Activated CD8-positive, alpha-beta T cell treated with anti-CD3 and anti-CD28 coated beads for 36 hours (primary cell): ENCODE results near the gene TRPC1. TPM values are rescaled to one million over a fixed set of nuclear protein-coding genes. Genes with fewer than 3 reads are reported as not detected.

Experiments
- ATAC-seq: fragments of 200-7000 bp; cut with Tn5 transposase; one replicate; pipeline ENCODE4 v1.10.0; 2021; ENCODE audit warnings: mild to moderate bottlenecking, moderate library complexity
- CTCF ChIA-PET: fragments of 350-600 bp; sonication (Branson Sonifier 250); formaldehyde crosslinking; loops from one replicate; lab custom pipeline; 2021; ENCODE audit warnings: antibody characterized with exemption; lab: Charles Lee
- POLR2A ChIA-PET: fragments of 350-600 bp; sonication (Branson Sonifier 250); formaldehyde crosslinking; loops from one replicate; lab custom pipeline; 2021; ENCODE audit warnings: antibody characterized with exemption; lab: Charles Lee
- DNase-seq: peaks from one replicate; pipeline ENCODE4 v3.0.0-alpha.2; 2020
- H3K27ac Mint-ChIP-seq: one replicate; pipeline ENCODE4 v1.8.0; 2021; ENCODE audit warnings: mild to moderate bottlenecking, mixed read lengths
- H3K27me3 Mint-ChIP-seq: one replicate; pipeline ENCODE4 v1.8.0; 2021; ENCODE audit warnings: mixed read lengths
- H3K36me3 Mint-ChIP-seq: one replicate; pipeline ENCODE4 v1.8.0; 2021; ENCODE audit warnings: low read depth, mixed read lengths
- H3K4me1 Mint-ChIP-seq: one replicate; pipeline ENCODE4 v1.8.0; 2021; ENCODE audit warnings: low read depth, mixed read lengths
- H3K4me3 Mint-ChIP-seq: one replicate; pipeline ENCODE4 v1.8.0; 2021; ENCODE audit warnings: mild to moderate bottlenecking, moderate library complexity, mixed read lengths
- H3K9me3 Mint-ChIP-seq: one replicate; pipeline ENCODE4 v1.8.0; 2021; ENCODE audit warnings: mixed read lengths
- intact Hi-C: fragments of 100-400 bp; cut with micrococcal nuclease; formaldehyde crosslinking; loops from one replicate; pipeline ENCODE4 v1.10.0; 2022
- total RNA-seq, 2 experiments: library from RNA; stranded (reverse); gene quantifications; one replicate each; pipeline ENCODE4 v1.2.3, GENCODE V29; 2021
- TF ChIP-seq, protein P1 (sequence below): fragments of 200-600 bp; IDR thresholded peaks from one replicate; pipeline ENCODE4 v1.8.0; 2022; ENCODE audit warnings: antibody characterized with exemption, mild to moderate bottlenecking

TRPC1 gene
- total RNA-seq, 2 experiments from 2014 or later = 2.4 to 3.4 TPM

GRCh38 chr3:142819179-142819578 lies 95.3 kb downstream of the TRPC1 start:
- DNase-seq (no peak), ATAC-seq (no peak)
- H3K4me1 Mint-ChIP-seq = no peaks in the 10 kb centered on the region
- intact Hi-C loops = no loop called here
- H3K27ac Mint-ChIP-seq = no peak overlapping the region
- no peaks in the 10 kb centered on the region for H3K9me3 Mint-ChIP-seq
- TF ChIP-seq, protein P1, sequence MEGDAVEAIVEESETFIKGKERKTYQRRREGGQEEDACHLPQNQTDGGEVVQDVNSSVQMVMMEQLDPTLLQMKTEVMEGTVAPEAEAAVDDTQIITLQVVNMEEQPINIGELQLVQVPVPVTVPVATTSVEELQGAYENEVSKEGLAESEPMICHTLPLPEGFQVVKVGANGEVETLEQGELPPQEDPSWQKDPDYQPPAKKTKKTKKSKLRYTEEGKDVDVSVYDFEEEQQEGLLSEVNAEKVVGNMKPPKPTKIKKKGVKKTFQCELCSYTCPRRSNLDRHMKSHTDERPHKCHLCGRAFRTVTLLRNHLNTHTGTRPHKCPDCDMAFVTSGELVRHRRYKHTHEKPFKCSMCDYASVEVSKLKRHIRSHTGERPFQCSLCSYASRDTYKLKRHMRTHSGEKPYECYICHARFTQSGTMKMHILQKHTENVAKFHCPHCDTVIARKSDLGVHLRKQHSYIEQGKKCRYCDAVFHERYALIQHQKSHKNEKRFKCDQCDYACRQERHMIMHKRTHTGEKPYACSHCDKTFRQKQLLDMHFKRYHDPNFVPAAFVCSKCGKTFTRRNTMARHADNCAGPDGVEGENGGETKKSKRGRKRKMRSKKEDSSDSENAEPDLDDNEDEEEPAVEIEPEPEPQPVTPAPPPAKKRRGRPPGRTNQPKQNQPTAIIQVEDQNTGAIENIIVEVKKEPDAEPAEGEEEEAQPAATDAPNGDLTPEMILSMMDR = no peak
- H3K36me3 Mint-ChIP-seq = no peaks in the 10 kb centered on the region
- CTCF ChIA-PET = interaction anchor here (0.9 to 3.2 kb wide), 2 partner anchors 10 kb away, joined by 3 to 23 read pairs; no protein-coding TSS in a partner anchor
- POLR2A ChIA-PET = no interaction called here
- peaks cover 8% of the 10 kb centered on the region for H3K27me3 Mint-ChIP-seq
- no peak overlapping the region for H3K4me3 Mint-ChIP-seq

GRCh38 chr3:142828703-142829305 lies 105.0 kb downstream of the TRPC1 start:
- Mint-ChIP-seq H3K36me3 (no peaks in the 10 kb centered on the region), H3K4me3 (no peak overlapping the region), H3K27me3 (no peaks in the 10 kb centered on the region), H3K27ac (no peak overlapping the region), H3K9me3 (no peaks in the 10 kb centered on the region), H3K4me1 (no peaks in the 10 kb centered on the region)
- ChIA-PET POLR2A (interaction anchor here (0.7 kb wide), 1 partner anchor 680 kb away, joined by 3 read pairs; no protein-coding TSS in a partner anchor), CTCF (interaction anchor here (0.5 to 4.0 kb wide), 70 partner anchors 8 to 672 kb away, joined by 3 to 37 read pairs (median 5); partner anchors contain the start of genes TRPC1 and U2SURP)
- DNase-seq = peak; percentile 90
- intact Hi-C loops = loop anchor here (5.0 kb wide), 1 partner anchor 163 kb away; no protein-coding TSS in a partner anchor
- TF ChIP-seq, protein P1 = peak; percentile 73
- peak; percentile 100 for ATAC-seq

DNA sequence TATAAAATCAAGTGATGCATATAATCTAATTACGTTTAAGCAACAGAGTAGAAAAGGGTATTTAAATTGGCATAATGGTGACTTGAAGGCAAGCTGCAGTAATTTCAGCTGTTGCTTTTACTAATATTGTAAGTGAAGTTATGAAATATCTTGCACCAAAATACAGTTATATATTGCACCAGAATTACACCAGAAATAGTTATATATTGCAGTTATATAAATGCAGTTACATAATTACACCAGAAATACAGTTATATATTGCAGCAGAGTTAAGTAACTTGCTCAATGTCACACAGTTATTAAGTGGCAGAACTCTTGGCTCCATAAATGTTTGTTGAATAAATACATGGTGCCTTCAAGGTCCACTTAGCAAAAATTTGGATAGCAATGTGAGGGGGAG lies 113.7 kb downstream of the TRPC1 start:
- H3K36me3 Mint-ChIP-seq = no peaks in the 10 kb centered on the region
- ATAC-seq = no peak
- H3K27me3 Mint-ChIP-seq = peaks cover 1% of the 10 kb centered on the region
- H3K9me3 Mint-ChIP-seq = no peaks in the 10 kb centered on the region
- no peak overlapping the region for H3K27ac Mint-ChIP-seq
- CTCF ChIA-PET = interaction anchor here (1.2 kb wide), 1 partner anchor 9 kb away, joined by 7 read pairs; no protein-coding TSS in a partner anchor
- TF ChIP-seq, protein P1 = no peak
- H3K4me1 Mint-ChIP-seq = no peaks in the 10 kb centered on the region
- H3K4me3 Mint-ChIP-seq = no peak overlapping the region
- intact Hi-C loops = no loop called here
- DNase-seq = no peak
- POLR2A ChIA-PET = no interaction called here

DNA sequence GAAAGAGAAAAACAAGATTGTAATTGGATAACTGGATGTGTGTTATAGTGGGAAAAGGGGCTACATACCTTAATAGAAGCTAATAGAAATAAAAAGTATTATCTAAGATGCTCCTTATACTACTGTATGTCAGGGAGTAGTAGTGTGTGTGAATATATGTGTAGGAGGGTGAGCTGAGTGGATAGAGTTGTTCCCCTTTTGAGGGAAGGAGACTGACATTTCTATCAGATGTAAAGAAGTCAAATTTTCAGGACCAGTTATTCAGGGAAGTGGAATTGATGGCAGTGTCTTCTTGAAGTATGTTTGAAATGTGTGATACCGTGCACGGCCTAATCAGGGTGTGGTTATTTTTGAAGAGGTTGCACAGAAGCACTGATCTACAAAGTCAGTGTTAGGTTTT lies 116.0 kb downstream of the TRPC1 start:
- peaks cover 1% of the 10 kb centered on the region for H3K27me3 Mint-ChIP-seq
- CTCF ChIA-PET = interaction anchor here (1.2 to 2.2 kb wide), 3 partner anchors 11 to 137 kb away, joined by 3 to 12 read pairs (median 3); no protein-coding TSS in a partner anchor

More for the DNA sequence above, 116.0 kb downstream of the TRPC1 start:
- no peaks in the 10 kb centered on the region for H3K36me3 Mint-ChIP-seq
- H3K4me3 Mint-ChIP-seq = no peak overlapping the region
- H3K4me1 Mint-ChIP-seq = no peaks in the 10 kb centered on the region
- H3K9me3 Mint-ChIP-seq = no peaks in the 10 kb centered on the region
- intact Hi-C loops = no loop called here
- DNase-seq (no peak), ATAC-seq (no peak)
- POLR2A ChIA-PET = no interaction called here
- TF ChIP-seq, protein P1 = no peak
- no peak overlapping the region for H3K27ac Mint-ChIP-seq
